Loucy (cell line): Measurements from ENCODE around the gene FIBCD1.

ENCODE experiments used
- EZH2phosphoT487 ChIP-seq: fragments of 200-600 bp; IDR thresholded peaks from 2 replicates; pipeline ENCODE4 v1.6.1; 2018; ENCODE audit warnings: antibody characterized with exemption, mild to moderate bottlenecking, moderate library complexity, borderline replicate concordance
- TF ChIP-seq, protein P1 (sequence below): fragments of 200-600 bp; sonication (generic); conservative IDR thresholded peaks from 2 replicates; pipeline ENCODE4 v1.5.1; 2014; ENCODE audit warnings: mild to moderate bottlenecking, antibody characterized with exemption, low read length

- TF ChIP-seq, protein P1, sequence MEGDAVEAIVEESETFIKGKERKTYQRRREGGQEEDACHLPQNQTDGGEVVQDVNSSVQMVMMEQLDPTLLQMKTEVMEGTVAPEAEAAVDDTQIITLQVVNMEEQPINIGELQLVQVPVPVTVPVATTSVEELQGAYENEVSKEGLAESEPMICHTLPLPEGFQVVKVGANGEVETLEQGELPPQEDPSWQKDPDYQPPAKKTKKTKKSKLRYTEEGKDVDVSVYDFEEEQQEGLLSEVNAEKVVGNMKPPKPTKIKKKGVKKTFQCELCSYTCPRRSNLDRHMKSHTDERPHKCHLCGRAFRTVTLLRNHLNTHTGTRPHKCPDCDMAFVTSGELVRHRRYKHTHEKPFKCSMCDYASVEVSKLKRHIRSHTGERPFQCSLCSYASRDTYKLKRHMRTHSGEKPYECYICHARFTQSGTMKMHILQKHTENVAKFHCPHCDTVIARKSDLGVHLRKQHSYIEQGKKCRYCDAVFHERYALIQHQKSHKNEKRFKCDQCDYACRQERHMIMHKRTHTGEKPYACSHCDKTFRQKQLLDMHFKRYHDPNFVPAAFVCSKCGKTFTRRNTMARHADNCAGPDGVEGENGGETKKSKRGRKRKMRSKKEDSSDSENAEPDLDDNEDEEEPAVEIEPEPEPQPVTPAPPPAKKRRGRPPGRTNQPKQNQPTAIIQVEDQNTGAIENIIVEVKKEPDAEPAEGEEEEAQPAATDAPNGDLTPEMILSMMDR = no peak
- TF ChIP-seq EZH2phosphoT487 = no peak
Measured at GRCh38 chr9:130948266-130948665, 9.2 kb upstream of the FIBCD1 start.
